Retinal pigment epithelial cell (primary cell): ENCODE data around the gene TBCE.

ENCODE experiments used
- DNase-seq: peaks from one replicate; pipeline ENCODE4 v3.0.0-alpha.2; 2010; ENCODE audit warnings: low read depth
- H3K4me3 ChIP-seq: 2 replicates; pipeline ENCODE4 v1.5.1; 2011; ENCODE audit warnings: mild to moderate bottlenecking, low read length, control low read depth, moderate library complexity
- CTCF ChIP-seq: conservative IDR thresholded peaks from 2 replicates; pipeline ENCODE4 v1.5.1; 2011; ENCODE audit warnings: low read depth, low read length, control low read depth, inconsistent platforms

Gene TBCE

GRCh38 chr1:235326719-235327558 lies 40.3 kb upstream of the TBCE start:
- no peak for DNase-seq
- no peak for TF ChIP-seq CTCF
- peak overlapping the region; percentile 95 for H3K4me3 ChIP-seq

- peak within 1 kb of the TSS; percentile 95 for H3K4me3 ChIP-seq
- no peak for DNase-seq
- TF ChIP-seq CTCF: no peak
Measured at GRCh38 chr1:235327559-235328270, 39.5 kb upstream of the TBCE start, which contains the start of gene ARID4B. ARID4B (minus strand) TSS chr1:235328179; CDS start chr1:235326919, 1,260 bp downstream.

- peak; percentile 99 for DNase-seq
- H3K4me3 ChIP-seq: peak within 1 kb of the TSS; percentile 95
- no peak for TF ChIP-seq CTCF
Measured at GRCh38 chr1:235328271-235329138, 38.7 kb upstream of the TBCE start, which contains the start of gene GGPS1. GGPS1 (plus strand) TSS chr1:235328570; CDS start chr1:235335265, 6,695 bp downstream.

GRCh38 chr1:235329139-235329902 lies 37.9 kb upstream of the TBCE start:
- DNase-seq: no peak
- TF ChIP-seq CTCF: peak; percentile 9

GRCh38 chr1:235330918-235331285 lies 36.3 kb upstream of the TBCE start:
- H3K4me3 ChIP-seq: peak overlapping the region; percentile 1
- TF ChIP-seq CTCF: no peak
- DNase-seq: no peak

More at GRCh38 chr1:235329139-235329902, 37.9 kb upstream of the TBCE start:
- H3K4me3 ChIP-seq: peak overlapping the region; percentile 91

- H3K4me3 ChIP-seq: no peak overlapping the region
- no peak for TF ChIP-seq CTCF
- DNase-seq: no peak
Measured at GRCh38 chr1:235331401-235331800, 35.8 kb upstream of the TBCE start.
